Esophagus muscularis mucosa (tissue), 4 donors: ENCODE data around the gene MYL12B.
A peak's percentile ranks its signal among the peaks of the same experiment; 100 is the strongest.

Experiments used
- EP300 ChIP-seq: sonication (generic); formaldehyde crosslinking; IDR thresholded peaks from one replicate; pipeline ENCODE4 v1.6.1; 2017; ENCODE audit warnings: antibody characterized with exemption
- POLR2A ChIP-seq: fragments of 450-650 bp; IDR thresholded peaks from one replicate; pipeline ENCODE4 v1.6.1; 2017; ENCODE audit warnings: antibody characterized with exemption, moderate library complexity, mild to moderate bottlenecking, low read depth
- POLR2AphosphoS5 ChIP-seq, 2 donors: sonication (generic); formaldehyde crosslinking; IDR thresholded peaks; one replicate each; pipeline ENCODE4 v1.6.1; 2017; ENCODE audit warnings: antibody characterized with exemption in 2 of 2
- TF ChIP-seq, protein P1 (sequence below), 3 experiments: fragments of 200-600 bp in 2 of 3; fragments of 450-650 bp in 1 of 3; sonication (generic) in 2 of 3; IDR thresholded peaks; one replicate each; pipeline ENCODE4 v1.5.1; 2017 to 2019; ENCODE audit warnings: antibody characterized with exemption in 3 of 3, mild to moderate bottlenecking in 2 of 3, moderate library complexity in 1 of 3

DNA sequence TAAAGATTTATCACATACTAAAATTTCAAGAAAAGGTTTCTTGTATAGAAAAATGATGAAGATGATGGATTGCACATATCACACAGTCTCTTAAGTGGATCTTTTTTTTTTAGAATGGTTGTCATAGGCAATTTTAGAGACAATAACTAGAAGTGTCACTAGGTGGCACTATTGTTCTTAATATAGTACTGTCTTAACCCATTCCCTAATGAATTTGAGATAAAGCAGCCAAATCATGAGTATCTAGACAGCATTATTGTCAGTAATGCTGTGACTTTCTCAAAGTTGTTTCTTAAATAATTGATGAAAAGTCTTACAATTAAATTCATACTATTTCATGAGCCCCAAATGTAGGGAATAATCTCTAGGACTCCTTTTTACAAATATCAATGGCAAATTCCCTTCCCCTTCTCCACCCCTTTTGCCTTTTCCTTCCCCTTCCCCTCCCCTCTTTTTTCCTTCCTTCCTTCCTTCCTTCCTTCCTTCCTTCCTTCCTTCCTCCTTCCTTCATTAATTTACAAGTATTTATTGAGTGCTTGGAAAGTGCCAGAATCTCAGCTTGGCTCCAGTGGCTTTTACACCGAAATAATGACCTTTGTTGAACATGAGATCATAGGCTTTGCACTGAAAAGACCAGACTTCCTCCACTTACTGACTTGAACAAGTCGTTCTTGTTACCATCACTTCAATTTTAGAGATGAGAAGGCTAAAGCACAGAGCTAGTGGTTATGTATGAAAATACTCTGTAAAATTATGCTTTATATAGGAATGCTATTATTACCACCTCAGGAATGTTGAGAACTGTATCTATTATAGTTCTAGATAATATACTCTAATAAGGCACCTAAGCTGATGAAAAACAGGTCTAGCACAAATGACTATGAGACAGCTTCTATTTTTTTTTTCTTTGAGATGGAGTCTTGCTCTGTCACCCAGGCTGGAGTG, 19.8 kb downstream of the MYL12B start:
- no peak for TF ChIP-seq EP300
- no peak for TF ChIP-seq POLR2A
- TF ChIP-seq, protein P1, sequence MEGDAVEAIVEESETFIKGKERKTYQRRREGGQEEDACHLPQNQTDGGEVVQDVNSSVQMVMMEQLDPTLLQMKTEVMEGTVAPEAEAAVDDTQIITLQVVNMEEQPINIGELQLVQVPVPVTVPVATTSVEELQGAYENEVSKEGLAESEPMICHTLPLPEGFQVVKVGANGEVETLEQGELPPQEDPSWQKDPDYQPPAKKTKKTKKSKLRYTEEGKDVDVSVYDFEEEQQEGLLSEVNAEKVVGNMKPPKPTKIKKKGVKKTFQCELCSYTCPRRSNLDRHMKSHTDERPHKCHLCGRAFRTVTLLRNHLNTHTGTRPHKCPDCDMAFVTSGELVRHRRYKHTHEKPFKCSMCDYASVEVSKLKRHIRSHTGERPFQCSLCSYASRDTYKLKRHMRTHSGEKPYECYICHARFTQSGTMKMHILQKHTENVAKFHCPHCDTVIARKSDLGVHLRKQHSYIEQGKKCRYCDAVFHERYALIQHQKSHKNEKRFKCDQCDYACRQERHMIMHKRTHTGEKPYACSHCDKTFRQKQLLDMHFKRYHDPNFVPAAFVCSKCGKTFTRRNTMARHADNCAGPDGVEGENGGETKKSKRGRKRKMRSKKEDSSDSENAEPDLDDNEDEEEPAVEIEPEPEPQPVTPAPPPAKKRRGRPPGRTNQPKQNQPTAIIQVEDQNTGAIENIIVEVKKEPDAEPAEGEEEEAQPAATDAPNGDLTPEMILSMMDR (IDR thresholded peaks at IDR 0.05) = peak; percentile 68 to 74 (median 72)
- TF ChIP-seq POLR2AphosphoS5 (IDR thresholded peaks at IDR 0.05) = no peak
